Astrocyte of the hippocampus (primary cell): Measurements from ENCODE around the gene RAB3A.

ENCODE experiments used
- DNase-seq: peaks from one replicate; pipeline ENCODE4 v3.0.0; 2011; ENCODE audit warnings: low read depth, low spot score

Gene RAB3A, protein sequence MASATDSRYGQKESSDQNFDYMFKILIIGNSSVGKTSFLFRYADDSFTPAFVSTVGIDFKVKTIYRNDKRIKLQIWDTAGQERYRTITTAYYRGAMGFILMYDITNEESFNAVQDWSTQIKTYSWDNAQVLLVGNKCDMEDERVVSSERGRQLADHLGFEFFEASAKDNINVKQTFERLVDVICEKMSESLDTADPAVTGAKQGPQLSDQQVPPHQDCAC

DNA sequence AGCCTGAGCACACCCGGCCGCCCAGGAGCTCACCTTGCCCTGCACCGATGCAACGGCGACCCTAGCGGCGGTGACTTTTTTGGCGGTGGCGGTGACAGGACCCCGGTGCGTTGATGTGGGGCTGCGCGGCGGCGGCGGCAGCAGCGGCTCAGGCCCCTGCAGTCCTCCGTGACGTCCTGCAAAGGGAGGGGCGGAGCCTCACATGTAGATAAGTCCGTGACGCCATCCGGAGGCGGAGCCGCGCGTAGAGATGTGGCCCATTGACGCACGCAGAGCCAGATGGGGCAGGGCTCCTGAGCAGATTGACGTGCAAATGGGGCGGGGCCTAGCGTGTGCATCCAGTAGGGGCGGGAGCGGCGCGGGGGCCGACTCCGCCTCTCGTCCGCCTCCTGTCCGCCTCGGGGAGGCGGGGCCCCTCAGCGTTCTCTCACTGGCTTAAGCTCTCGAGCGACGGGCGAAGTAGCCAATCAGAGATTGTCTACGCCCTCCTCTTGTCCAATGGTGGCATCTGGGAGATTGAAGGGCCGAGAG lies at the start of gene RAB3A:
Gene RAB3A (minus strand): TSS at position 180 of the 531 bp plus-strand sequence. CDS start 1,302 bp downstream, outside the sequence.
- peak; percentile 100 for DNase-seq

DNA sequence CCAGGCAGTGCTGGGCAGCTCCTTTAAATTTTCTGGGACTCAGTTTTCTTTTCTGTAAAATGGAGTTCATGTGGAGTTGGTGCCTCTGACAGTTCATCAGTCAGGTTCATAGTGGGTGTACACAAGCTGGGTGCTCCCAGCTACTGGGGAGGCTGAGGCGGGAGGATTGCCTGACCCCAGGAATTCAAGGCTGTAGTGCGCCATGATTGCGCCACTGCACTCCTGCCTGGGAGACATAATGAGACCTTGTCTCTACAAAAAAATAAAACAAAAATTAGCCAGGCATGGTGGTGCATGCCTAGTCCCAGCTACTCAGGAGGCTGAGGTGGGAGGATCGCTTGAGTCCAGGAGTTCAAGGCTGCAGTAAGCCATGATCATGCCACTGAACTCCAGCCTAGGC lies 49.3 kb upstream of the RAB3A start:
- DNase-seq, result no peak

DNA sequence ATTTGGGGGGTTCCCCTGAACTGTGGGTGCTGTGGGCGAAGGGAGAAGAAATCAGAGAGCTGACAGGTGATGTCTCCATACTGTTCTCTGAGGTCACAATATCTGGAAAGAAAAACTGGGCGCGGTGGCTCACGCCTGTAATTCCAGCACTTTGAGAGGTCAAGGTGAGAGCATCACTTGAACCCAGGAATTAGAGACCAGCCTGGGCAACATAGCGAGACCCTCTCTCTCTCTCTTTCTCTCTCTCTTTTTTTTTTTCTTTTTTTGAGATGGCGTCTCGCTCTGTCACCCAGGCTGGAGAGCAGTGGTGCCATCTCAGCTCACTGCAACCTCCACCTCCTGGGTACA lies 48.5 kb upstream of the RAB3A start:
- no peak for DNase-seq

DNA sequence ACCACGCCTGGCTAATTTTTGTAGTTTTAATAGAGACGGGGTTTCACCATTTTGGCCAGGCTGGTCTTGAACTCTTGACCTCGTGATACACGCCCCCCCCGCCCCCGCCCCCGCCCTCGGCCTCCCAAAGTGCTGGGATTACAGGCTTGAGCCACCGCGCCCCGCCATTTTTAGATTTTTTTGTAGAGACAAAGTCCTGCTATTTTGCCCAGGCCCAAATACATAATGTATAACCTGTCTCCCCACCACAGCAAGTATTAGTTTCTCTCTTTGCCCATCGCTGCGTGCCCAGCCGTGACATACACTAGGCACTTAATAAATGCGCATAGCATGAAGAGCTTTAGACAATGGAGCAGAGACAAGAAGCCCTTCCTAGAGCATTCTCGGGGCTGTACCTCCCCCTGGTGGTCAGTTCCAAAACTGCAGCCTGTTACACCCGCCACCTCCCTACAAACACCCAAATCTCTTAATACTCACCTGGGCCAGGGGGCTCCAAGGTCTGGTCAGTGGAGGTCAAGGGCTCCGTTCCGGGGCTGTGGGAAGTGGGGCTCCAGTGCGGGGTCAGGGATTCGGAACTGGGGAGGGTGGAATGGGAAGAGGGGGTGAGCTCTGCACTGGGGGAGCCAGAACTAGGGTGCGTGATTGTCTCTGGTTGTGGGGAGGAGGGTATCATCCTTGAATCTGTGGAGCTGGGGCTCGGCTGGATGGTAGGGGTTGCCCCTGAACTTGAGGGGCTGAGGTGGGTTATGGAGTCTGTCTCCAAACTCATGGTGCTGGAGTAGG lies 47.9 kb upstream of the RAB3A start:
- peak; percentile 80 for DNase-seq

DNA sequence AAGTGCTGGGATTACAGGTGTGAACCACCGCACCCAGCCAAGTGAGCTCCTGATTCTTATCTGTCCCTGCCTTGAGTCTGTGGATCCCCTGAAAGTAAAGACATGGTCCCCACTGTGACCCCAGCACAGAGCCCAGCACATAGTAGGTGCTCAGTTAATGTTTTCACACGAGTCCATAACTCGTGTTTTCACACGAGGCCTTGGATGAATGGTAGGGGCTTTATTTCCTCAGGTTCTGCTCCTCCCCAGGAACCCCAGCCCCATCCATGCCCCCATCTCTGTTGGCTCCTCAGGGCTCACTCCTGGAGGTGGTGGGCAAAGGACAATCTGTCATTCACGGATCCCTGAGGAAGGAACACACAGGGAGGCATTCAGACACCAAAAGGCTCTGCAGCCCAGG lies 46.0 kb upstream of the RAB3A start:
- no peak for DNase-seq

DNA sequence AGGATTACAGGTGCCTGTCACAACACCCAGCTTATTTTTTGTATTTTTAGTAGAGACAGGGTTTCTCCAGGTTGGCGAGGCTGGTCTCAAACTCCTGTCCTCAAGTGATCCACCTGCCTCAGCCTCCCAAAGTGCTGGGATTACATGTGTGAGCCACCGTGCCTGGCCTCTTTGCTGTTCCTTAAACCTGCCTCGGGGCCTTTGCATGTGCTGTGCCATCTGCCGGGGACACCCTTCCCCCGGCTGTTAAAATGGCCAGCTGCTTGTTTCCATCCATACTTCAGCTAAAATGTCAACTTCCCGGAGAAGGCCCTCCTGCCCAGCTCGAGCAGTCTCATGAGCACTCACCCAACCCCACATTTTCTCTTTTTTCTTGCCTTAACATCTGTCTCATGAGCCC lies 41.5 kb upstream of the RAB3A start:
- no peak for DNase-seq

DNA sequence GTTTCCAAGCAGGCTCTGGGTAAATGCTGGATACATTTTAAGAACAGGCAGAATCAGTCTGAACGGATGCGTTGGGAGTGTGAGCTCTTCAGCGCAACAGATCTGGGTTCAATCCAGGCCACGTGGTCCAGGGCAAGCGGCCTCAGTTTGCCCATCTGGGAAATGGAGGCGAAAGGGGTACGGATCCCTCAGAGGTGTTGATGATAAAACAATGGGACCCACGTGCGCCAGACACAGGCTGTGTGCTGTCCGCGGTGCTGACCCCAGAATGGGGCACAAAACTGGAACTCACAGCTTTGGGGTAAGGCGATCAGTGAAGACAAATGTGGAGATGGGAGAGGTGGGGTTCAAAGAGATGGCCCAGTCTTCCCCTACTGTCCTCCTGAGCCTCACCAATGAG lies 35.5 kb upstream of the RAB3A start:
- peak; percentile 29 for DNase-seq

DNA sequence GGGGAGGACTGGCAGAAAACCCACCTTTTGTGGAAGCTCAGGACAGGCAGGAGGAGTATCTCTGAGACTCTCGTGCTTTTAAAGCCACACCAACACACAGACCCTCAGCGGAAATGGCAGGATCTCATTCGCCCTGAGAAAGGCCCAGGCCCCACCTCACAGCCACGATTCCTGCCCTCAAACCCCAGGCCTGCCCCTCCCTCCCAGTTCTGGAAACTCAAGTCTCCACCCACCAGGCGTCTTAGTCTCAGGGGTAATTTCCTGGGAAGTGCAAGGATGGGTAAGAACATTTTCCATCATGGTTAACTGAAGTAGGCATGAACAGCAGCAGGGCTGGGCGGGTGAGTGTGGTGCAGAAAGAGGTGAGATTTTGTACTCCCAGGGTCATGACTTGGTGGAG lies 30.4 kb upstream of the RAB3A start:
- DNase-seq, result no peak

DNA sequence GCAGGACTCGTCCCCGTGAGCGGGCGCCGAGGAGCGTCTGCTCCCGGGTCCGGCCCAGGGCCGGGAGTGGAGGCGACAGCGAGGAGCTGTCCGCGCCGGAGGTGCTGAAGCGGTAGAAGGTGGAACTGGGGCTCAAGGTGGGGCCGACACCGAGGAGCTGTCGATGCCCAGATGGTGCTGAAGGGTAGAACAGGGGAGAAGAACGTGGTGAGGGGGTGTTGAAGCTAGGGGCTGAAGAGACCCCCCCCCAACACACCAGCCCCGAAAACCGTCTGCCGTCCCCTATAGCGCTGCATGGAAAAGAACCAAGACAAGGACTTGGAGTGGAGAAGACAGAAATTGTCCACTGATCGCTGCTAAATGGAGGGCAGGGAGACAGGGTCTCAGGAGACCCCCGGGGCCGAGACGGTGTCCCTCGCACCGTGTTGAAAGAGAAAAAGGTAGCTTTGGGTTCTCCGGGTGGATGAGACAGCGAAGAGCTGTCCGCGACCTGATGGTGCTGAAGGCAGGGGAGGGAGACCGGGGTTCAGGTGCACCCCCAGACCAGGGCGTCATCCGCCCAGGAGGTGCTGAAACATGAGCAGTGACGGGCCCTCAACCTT lies 29.5 kb upstream of the RAB3A start:
- peak; percentile 86 for DNase-seq

DNA sequence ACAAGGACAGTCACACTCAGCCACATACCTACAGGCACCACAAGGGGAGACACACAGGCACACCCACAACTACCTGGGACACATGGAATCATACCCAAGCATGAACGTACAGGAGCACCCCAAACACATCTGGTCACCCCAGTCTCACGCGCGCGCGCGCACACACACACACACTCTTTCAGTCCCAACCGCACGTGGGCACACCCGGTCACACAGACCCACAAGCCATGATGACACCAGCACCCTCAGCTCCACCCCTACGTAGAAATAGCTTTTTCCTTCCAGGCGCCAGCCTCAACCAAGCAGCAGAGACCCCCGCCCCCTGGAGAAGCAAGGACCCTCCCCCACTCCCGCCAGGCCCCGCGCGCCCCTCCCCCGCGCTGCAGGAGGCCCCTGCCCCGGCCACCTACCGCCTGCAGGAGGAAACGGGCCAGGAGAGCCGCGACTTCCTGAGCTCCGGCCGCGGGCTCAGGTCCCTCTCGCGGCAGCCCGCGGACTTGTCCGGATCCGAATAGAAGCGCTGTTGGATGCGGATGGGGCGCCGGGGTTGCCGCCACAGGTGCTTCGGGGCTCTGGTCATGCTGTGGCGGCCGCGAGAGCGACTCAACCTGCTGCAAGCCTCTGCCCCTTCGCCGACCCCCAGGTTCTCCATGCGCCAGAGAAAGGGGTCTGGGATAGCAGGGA lies 28.8 kb upstream of the RAB3A start:
- no peak for DNase-seq

DNA sequence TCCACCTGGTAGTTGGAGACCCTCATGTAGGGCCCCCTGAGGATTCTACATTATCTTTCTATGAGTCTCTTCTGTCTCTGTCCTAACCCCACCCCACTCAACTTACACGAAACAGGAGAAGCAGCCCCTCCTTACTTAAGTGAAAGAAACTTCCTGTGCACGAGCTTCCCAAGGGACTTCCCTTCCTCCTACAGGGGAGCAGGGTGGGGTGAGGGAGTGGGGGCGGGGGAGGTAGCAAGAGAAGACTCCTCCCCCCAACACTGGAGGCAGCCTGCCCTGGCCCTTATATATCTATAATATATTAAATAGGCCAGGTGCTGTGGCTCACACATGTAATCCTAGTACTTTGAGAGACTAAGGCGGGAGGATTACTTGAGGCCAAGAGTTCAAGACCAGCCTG lies 27.9 kb upstream of the RAB3A start:
- DNase-seq, result no peak

DNA sequence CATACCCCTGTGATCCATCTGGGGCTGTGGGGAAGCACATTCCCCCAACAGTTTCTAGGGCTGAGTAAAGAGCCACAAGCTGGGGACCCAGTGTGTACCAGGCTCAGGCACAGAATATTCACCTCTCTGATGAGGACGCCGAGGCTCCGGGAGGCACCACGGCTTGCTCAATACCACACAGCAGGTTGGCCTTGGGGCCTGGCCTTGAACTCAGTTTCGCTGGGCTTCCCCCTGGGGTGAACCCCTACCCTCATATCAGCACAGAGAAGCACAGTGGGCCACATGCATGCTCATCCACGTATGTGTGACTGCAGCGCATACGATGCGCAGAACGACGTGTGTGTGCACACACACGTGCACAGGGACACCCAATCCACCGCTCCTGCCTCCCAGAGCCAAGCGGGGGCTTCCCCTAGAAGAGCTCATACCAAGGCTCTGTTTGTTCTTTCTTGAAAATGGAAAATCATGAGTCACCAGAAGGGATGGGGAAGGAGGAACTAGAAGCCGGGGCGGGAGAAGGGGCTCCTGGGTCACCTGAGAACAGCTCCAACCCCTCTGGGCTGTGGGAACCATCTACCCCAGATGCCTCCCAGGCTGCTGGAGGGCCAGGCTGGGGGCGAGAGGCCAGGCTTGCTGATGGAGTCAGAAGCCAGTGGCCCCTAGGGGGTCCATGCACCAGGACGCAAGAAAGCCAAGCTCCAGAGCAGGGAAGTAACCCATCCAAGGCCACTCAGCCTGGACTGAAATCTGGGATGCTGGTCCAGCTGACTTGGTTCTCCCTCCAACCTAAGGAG lies 27.3 kb upstream of the RAB3A start:
- DNase-seq, result no peak

DNA sequence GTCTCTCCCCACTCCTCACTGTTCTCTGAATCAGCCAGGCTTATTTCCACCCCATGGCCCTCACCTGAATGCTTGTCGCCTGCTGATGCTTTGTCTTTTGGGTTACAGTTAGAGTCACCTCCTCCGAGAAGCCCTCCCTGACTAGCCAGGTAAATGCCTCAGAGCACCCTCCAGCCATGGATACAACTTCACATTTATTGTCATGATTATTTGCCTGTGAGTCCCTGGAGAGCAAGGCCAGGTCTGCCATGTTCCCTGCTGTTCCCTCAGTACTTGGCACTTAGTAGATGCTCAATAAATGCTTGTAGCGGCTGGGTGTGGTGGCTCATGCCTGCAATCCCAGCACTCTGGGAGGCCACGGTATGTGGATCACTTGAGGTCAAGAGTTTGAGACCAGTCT lies 26.1 kb upstream of the RAB3A start:
- DNase-seq, result no peak

DNA sequence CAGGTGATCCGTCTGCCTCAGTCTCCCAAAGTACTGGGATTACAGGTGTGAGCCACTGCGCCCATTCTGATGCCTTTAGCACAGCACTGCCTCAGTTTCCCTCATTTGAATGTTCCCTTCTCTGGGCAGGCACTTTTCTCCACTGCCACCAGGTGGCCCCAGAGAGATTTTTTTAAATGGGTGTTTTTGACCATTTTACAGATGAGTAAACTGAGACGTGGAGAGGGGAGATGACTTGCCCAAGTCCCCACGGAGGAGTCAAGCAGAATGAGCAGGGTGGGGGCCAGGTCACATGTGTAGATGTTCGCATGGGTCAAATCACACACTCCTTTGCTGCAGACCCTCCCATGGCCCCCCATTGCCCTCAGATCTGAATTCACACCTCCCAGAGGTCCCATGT lies 25.6 kb upstream of the RAB3A start:
- DNase-seq, result no peak

DNA sequence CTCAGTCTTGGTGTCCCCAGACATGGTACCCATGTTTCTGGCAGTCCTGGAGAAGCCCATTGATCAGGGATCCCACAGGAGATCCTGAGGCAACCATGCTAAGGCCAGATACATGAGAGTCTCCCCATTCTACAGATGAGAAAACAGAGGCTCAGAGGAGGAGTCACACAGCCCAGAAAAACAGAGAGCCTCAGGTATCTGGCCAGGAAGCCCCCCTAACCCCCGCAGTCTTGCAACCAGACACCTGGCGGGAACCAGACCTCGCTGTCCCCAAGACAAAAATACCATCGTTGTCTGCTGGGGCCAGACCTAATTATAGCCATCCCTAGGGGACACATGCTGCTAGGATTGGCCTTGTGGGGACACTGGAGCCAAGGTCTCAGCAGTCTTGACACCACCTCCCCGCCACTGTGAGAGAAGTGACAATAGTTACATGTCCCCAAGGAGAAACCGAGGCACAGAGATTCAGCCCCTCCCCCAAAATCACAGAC lies 24.0 kb upstream of the RAB3A start:
- DNase-seq, result no peak

DNA sequence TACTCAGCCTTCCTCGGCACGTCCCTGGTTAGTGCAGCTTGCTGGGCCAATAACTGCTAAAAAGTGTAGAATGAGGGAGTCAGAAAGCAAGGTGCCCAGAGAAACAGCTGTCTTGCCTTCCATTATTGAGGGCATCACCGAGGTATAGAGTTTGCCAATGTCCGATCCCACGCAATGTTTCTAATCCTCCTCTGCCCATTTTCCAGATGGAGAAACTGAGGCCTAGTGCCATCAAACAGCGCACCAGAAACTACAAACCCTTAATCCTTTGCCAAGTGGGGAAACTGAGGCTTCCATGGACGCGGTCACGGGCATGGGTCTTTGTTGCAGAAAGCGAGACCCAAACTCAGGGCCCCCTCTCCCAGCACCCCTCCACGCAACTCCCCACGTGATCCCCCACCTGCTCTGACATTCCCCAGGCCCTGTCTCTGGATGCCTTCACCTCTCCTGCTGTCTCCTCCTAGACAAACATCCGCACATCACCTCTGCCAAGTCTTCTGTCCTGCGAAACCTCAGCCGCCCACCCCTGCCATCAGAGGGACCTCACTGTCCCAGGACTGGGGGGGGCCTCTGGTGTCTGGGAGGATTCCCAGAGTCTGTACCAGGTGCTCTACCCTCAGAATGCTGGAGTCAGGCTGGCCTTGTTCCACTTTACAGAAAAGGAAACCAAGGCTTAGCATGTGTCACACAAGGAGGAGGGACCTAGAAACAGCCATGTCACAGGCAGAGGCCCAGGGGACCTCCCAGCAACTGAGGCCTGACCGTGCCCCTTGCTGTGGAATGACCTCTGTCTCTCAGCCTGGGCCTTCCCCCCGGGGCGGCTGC lies 23.3 kb upstream of the RAB3A start:
- no peak for DNase-seq

DNA sequence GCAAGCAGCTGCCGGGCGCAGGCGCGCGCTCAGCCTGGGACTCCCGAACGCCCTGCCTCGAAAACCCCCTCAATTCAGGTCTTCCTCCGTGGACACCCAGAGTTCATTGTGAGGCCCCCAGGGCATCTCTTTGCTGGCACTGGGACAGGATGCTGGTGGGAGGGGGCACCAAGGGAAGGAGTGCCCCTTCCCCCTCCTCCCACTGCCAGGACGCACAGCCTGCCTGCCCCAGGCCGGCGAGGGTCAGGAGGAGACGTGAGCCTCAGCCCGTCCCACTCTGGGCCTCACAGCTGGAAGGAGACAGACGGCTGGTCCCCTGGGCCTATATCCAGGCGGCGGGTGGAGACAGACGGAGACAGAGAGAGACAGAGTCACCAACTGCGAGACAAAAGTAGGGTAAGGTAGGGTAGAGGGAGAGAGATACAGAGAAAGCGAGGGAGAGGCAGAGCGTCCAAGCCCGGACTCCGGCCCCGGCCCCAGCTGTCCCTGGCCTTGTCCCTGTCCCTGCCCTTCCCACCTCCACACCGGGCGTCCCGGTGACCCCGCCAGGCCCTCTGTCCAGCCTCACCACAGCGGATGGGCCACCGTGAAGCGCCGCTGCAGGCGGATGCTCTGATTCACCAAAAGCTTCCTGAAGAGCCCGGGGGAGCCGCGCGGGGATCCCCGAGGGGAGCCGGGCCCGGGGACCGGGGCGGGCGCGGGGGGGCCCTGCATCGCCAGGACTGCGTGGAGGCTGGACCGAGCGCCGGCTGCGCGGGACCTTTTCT lies 22.0 kb upstream of the RAB3A start, which contains the start of gene PDE4C:
Gene PDE4C (minus strand): TSS at position 737 of the 767 bp plus-strand sequence. CDS start 23 bp downstream, at position 714.
- peak; percentile 15 for DNase-seq

DNA sequence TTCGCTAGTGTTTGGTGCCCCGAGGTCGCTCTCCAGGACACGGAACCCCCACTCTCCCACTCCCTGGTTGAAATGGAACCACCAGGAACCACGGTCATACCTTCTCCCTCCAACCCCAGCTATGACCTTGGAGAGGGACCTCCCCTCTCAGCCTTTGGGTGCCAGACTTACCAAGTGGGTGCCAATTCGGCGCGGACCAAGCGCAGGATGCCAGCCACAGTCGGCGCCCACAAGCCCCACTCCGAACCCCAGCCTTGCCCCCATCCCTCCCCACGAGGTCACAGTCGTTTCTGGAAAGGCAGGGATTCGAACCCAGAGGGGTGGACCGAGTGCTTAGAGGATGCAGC lies 21.5 kb upstream of the RAB3A start:
- peak; percentile 15 for DNase-seq

DNA sequence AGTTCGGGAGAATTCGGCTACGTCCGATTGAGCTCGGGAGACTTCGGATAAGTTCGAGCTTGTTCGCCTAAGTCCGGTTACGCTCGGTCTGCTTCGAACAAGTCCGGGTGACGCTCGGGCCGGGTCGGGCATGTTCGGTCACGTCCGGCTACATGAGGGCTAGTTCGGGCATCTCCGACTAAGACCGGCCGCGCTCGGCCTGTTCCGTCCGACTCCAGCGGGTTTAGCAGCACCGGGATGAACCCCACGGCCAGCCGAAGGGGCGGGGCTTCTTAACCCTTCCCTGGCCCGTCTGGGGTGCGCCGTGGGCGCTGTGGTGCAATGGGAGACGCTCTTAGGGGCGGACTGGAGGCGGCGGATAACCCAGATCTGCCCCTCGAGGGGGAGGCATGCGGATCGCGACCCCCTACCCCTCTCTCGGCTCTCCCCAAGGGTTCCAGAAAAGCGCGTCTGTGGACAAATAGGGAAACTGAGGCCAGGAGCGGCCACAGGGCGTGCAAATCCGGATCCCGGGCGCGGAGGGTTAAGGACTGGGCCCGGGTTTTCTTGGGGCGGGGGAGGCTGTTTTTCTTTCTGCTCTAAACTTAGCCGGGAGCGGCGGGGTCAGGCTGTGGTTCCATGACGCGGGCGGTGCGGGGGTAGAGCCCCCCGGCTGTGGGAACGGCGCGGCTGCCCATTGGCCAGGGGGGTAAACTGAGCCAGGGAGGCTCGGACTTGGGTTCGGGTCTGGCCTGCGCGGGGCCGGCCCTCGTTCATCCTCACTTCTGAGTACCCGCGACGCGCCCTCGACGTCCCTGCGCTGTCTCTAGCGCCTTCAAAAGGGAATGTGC lies 20.9 kb upstream of the RAB3A start:
- DNase-seq, result peak; percentile 99
